GM19455 (cell line): Measurements from ENCODE around the gene ADPRHL1.
"Not testable (repeated sequence)": the region's sequence is repeated elsewhere in the genome, so short reads cannot be mapped to it uniquely, and the experiment has no call there.

Source experiments
- ATAC-seq: cut with Tn5 transposase; IDR thresholded peaks from one replicate; pipeline ENCODE4 v1.9.1; 2021; ENCODE audit not compliant: unreplicated experiment

Gene ADPRHL1

GRCh38 chr13:113456116-113456702 lies 2.9 kb upstream of the ADPRHL1 start:
- ATAC-seq, result no peak

- no peak for ATAC-seq
These were observed 2.1 kb upstream of the ADPRHL1 start for GRCh38 chr13:113455384-113455783.

GRCh38 chr13:113454936-113455335 lies 1.6 kb upstream of the ADPRHL1 start:
- no peak for ATAC-seq

GRCh38 chr13:113452466-113452865 lies 822 bp downstream of the ADPRHL1 start:
- no peak for ATAC-seq

GRCh38 chr13:113451951-113452421 lies 1.3 kb downstream of the ADPRHL1 start:
- ATAC-seq, result no peak

GRCh38 chr13:113450861-113451620 lies 2.2 kb downstream of the ADPRHL1 start:
- ATAC-seq, result not testable (repeated sequence)

GRCh38 chr13:113450348-113450744 lies 2.9 kb downstream of the ADPRHL1 start:
- not testable (repeated sequence) for ATAC-seq

- no peak for ATAC-seq
These were observed 3.5 kb downstream of the ADPRHL1 start for GRCh38 chr13:113449693-113450347.

- peak; percentile 68 for ATAC-seq
These were observed 4.2 kb downstream of the ADPRHL1 start for GRCh38 chr13:113448885-113449692.

- no peak for ATAC-seq
These were observed 4.8 kb downstream of the ADPRHL1 start for GRCh38 chr13:113448545-113448884.

- no peak for ATAC-seq
These were observed 5.7 kb downstream of the ADPRHL1 start for GRCh38 chr13:113447596-113447995.

- ATAC-seq, result no peak
These were observed 6.8 kb downstream of the ADPRHL1 start for GRCh38 chr13:113446488-113446854.

GRCh38 chr13:113445791-113446487 lies 7.3 kb downstream of the ADPRHL1 start:
- ATAC-seq, result no peak

GRCh38 chr13:113443991-113444390 lies 9.3 kb downstream of the ADPRHL1 start:
- no peak for ATAC-seq

GRCh38 chr13:113442985-113443362 lies 10.3 kb downstream of the ADPRHL1 start:
- no peak for ATAC-seq

- ATAC-seq, result no peak
These were observed 10.8 kb downstream of the ADPRHL1 start for GRCh38 chr13:113442354-113442984.

- ATAC-seq, result no peak
These were observed 11.6 kb downstream of the ADPRHL1 start for GRCh38 chr13:113441661-113442060.

GRCh38 chr13:113437408-113438010 lies 15.8 kb downstream of the ADPRHL1 start:
- ATAC-seq, result no peak

- ATAC-seq, result not testable (repeated sequence)
These were observed 16.4 kb downstream of the ADPRHL1 start for GRCh38 chr13:113436866-113437265.

GRCh38 chr13:113435907-113436306 lies 17.4 kb downstream of the ADPRHL1 start:
- ATAC-seq, result not testable (repeated sequence)
